Glomerular visceral epithelial cell (primary cell): Measurements from ENCODE around the gene CDKN2A.

Experiments
- DNase-seq: peaks from one replicate; pipeline ENCODE4 v3.0.0-alpha.2; 2016; ENCODE audit errors: extremely low spot score

Gene CDKN2A

DNA sequence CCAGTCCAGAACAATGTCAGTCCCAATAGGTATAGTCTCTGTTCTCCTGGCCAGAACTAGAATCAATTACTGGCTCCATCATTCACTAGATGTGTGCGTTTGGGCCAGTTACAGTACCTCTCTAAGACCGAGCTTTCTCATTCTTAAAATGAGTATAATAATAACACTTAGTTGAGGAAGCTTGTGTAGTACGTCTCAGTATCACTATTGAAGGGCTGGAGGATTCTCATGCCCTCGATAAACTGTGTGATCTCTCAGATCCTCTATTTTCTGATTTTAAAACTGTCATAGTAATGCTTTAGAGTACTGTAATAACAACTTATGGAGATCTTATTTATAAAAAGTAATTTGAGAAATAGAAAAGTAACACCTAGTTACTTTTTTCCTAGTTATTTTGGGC lies 50.7 kb downstream of the CDKN2A start:
- DNase-seq, result no peak

DNA sequence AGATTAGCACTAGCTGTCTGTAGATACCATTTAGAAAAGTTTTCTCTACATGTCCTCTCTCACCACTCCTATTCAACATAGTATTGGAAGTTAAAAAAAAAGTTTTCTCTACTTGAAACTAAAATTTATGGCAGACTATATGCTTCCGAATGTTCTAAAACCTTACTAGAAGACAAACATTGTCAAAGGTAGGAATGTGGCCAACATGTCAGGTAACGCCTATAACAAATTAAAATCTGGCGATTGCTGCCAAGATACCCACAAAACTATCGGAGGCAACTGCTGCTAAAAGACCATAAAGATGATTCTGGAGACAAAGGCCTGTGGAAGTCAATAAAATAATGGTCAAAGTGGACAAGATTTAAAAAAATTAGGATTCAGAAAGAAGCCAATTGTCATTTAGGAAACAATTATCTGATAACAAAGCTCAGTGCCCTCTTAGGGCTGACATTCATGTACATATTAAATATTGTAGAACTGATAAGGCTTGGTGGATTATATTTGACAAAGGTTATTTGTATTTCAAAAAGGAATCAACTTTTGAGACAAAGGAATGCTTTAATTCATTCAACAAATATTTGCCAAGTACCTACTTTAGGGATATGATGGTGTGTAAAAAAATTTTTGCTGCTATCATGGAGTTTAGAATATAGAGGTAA lies 52.7 kb downstream of the CDKN2A start:
- no peak for DNase-seq

- no peak for DNase-seq
Measured at GRCh38 chr9:21936161-21936560, 58.0 kb downstream of the CDKN2A start.

- no peak for DNase-seq
Measured at GRCh38 chr9:21935631-21936030, 58.6 kb downstream of the CDKN2A start.

DNA sequence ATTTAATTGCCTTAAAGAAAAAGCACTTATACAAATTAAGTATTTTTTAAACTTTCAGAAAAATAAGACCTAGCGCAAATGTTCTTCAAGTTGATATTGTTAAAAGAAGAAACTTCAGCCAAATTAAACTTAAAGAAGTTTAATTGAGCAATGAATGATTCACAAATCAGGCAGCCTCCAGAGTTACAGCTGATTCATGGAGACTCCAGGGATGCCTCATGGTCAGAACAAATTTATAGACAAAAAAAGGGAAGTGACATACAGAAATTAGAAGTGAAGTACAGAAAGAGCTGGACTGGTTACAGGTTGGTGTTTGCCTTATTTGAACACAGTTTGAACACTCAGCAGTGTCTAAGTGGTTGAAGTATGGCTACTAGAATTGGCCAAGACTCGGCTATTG lies 60.3 kb downstream of the CDKN2A start:
- no peak for DNase-seq

- DNase-seq, result no peak
Measured at GRCh38 chr9:21933281-21933680, 60.9 kb downstream of the CDKN2A start.

GRCh38 chr9:21931428-21931827 lies 62.8 kb downstream of the CDKN2A start:
- DNase-seq, result no peak

DNA sequence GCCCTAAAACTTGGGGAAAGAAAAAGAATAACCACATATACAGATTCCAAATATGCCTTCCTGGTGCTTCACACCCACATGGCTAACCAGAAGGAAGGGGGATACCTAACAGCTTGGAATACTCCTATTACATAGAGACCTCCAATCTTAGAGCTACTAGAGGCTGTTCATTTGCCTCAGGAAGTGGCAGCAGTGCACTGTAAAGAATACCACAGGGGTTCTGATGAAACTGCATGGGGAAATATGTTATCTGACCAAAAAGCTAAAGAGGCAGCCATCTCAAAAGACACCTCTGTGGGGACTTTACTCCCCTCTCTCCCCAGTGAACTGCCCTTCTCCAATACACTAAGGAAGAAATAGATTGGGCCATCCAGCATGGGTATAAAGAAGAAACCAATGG lies 66.4 kb downstream of the CDKN2A start:
- no peak for DNase-seq

DNA sequence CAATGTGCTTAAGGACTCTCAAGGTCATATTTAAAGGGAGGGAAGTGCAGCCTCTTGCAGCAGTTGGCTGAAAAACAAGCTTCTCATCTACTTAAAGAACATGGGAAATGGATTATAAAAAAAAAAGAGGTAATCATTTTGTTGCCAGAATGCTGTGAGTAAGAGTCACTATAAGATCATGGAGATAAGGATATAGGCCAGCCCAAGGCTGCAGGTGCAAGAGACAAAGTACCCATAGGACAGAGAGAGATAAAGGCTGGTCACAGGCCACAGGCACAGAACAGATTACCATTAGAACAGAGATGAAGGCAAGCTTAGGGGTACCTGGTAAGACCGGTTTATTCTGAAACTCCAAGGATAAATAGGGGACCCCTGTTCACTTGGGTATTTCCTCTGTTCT lies 70.5 kb downstream of the CDKN2A start:
- DNase-seq, result no peak

- DNase-seq, result peak; percentile 53
Measured at GRCh38 chr9:21919377-21920362, 74.5 kb downstream of the CDKN2A start.
